WI38 (cell line): ENCODE results near the gene YIPF1.
A peak's percentile ranks its signal among the peaks of the same experiment; 100 is the strongest.
"Not testable (repeated sequence)": the region's sequence is repeated elsewhere in the genome, so short reads cannot be mapped to it uniquely, and the experiment has no call there.

Source experiments
- H3K4me3 ChIP-seq: 2 replicates; pipeline ENCODE4 v1.5.1; 2011; ENCODE audit warnings: low read depth, mild to moderate bottlenecking, control low read depth, low read length
- CTCF ChIP-seq: IDR thresholded peaks from 2 replicates; pipeline ENCODE4 v1.5.1; 2012; ENCODE audit warnings: low read depth, mild to moderate bottlenecking, control low read depth, low read length

Gene YIPF1

GRCh38 chr1:53894644-53895043 lies 5.0 kb upstream of the YIPF1 start:
- TF ChIP-seq CTCF: no peak
- H3K4me3 ChIP-seq: no peak overlapping the region

GRCh38 chr1:53893999-53894636 lies 4.5 kb upstream of the YIPF1 start, which contains the start of gene DIO1:
TSS of gene DIO1 (plus strand) at chr1:53894187. CDS start at chr1:53894211, 24 bp downstream.
- no peak for TF ChIP-seq CTCF
- no peak within 1 kb of the TSS for H3K4me3 ChIP-seq

- no peak for TF ChIP-seq CTCF
- H3K4me3 ChIP-seq: no peak overlapping the region
These were observed 3.3 kb upstream of the YIPF1 start for GRCh38 chr1:53892911-53893310.

- no peak overlapping the region for H3K4me3 ChIP-seq
- no peak for TF ChIP-seq CTCF
These were observed 2.1 kb upstream of the YIPF1 start for GRCh38 chr1:53891678-53892077.

GRCh38 chr1:53891018-53891417 lies 1.4 kb upstream of the YIPF1 start:
- no peak for TF ChIP-seq CTCF
- H3K4me3 ChIP-seq: no peak overlapping the region

GRCh38 chr1:53890522-53890941 lies 935 bp upstream of the YIPF1 start:
- peak overlapping the region; percentile 95 for H3K4me3 ChIP-seq
- no peak for TF ChIP-seq CTCF

GRCh38 chr1:53888681-53889080 lies 916 bp downstream of the YIPF1 start:
- peak overlapping the region; percentile 95 for H3K4me3 ChIP-seq
- no peak for TF ChIP-seq CTCF

GRCh38 chr1:53883600-53883999 lies 6.0 kb downstream of the YIPF1 start:
- H3K4me3 ChIP-seq: not testable (repeated sequence)

GRCh38 chr1:53881853-53882252 lies 7.7 kb downstream of the YIPF1 start:
- not testable (repeated sequence) for H3K4me3 ChIP-seq
